Liver (tissue), 3 donors: ENCODE results near the gene ZMYND10.

Experiments
- CTCF ChIP-seq: fragments of 150-350 bp; IDR thresholded peaks from 2 replicates; pipeline ENCODE4 v1.5.1; 2017; ENCODE audit warnings: improper control_type of control experiment, low read depth, low read length; ENCODE audit not compliant: missing input control
- EGR1 ChIP-seq, 2 donors: IDR thresholded peaks; 2 replicates each; pipeline ENCODE4 v1.6.1; 2016 to 2018; ENCODE audit warnings: antibody characterized with exemption in 2 of 2, low read depth in 2 of 2
- JUND ChIP-seq, 2 donors: IDR thresholded peaks; 2 replicates each; pipeline ENCODE4 v1.6.1; 2016; ENCODE audit warnings: antibody characterized with exemption in 2 of 2
- MAX ChIP-seq: IDR thresholded peaks from 2 replicates; pipeline ENCODE4 v1.6.1; 2016; ENCODE audit warnings: antibody characterized with exemption
- NR2F2 ChIP-seq: IDR thresholded peaks from 2 replicates; pipeline ENCODE4 v1.6.1; 2016; ENCODE audit warnings: antibody characterized with exemption
- RAD21 ChIP-seq, 2 donors: IDR thresholded peaks; 2 replicates each; pipeline ENCODE4 v1.6.1; 2016; ENCODE audit warnings: antibody characterized with exemption in 2 of 2, mild to moderate bottlenecking in 2 of 2
- REST ChIP-seq: IDR thresholded peaks from 2 replicates; pipeline ENCODE4 v1.6.1; 2016; ENCODE audit warnings: antibody characterized with exemption, mild to moderate bottlenecking
- SP1 ChIP-seq: IDR thresholded peaks from 2 replicates; pipeline ENCODE4 v1.6.1; 2018; ENCODE audit warnings: antibody characterized with exemption, mild to moderate bottlenecking
- TAF1 ChIP-seq: conservative IDR thresholded peaks from 2 replicates; pipeline ENCODE4 v1.6.1; 2016; ENCODE audit warnings: antibody characterized with exemption, mild to moderate bottlenecking
- YY1 ChIP-seq: IDR thresholded peaks from 2 replicates; pipeline ENCODE4 v1.6.1; 2016; ENCODE audit warnings: antibody characterized with exemption, mild to moderate bottlenecking
- TF ChIP-seq, protein P1 (sequence below): IDR thresholded peaks from 2 replicates; pipeline ENCODE4 v1.6.1; 2016; ENCODE audit warnings: antibody characterized with exemption
- TF ChIP-seq, protein P2 (sequence below): IDR thresholded peaks from 2 replicates; pipeline ENCODE4 v1.6.1; 2016; ENCODE audit warnings: antibody characterized with exemption
- donor health status: healthy.
- donor health status: healthy.

DNA sequence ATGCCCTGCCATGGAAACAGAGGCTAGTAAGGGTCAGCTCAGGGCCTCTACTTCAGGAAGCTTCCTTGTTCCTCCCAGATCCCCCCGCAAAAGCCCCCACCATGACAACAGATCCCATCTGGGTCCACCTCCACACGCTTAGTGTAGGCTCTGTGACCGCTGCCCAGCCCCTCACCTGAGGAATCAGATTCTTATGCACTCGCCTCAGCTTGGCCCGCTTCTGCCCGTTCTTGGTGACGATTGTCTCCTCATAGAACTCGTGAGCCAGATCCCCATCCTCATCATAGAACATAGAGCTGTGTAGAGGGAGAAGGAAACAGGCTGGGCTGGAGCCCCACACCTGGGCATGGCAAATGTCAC lies 19.4 kb downstream of the ZMYND10 start:
- no peak for TF ChIP-seq EGR1 (IDR thresholded peaks at IDR 0.05; ENCODE audit: low read depth in 2 of 2)
- TF ChIP-seq NR2F2 = no peak
- no peak for TF ChIP-seq RAD21 (IDR thresholded peaks at IDR 0.05)
- no peak for TF ChIP-seq REST
- no peak for TF ChIP-seq MAX
- no peak for TF ChIP-seq CTCF
- TF ChIP-seq JUND (IDR thresholded peaks at IDR 0.05) = no peak
- TF ChIP-seq, protein P1, sequence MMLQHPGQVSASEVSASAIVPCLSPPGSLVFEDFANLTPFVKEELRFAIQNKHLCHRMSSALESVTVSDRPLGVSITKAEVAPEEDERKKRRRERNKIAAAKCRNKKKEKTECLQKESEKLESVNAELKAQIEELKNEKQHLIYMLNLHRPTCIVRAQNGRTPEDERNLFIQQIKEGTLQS = no peak
- TF ChIP-seq, protein P2, sequence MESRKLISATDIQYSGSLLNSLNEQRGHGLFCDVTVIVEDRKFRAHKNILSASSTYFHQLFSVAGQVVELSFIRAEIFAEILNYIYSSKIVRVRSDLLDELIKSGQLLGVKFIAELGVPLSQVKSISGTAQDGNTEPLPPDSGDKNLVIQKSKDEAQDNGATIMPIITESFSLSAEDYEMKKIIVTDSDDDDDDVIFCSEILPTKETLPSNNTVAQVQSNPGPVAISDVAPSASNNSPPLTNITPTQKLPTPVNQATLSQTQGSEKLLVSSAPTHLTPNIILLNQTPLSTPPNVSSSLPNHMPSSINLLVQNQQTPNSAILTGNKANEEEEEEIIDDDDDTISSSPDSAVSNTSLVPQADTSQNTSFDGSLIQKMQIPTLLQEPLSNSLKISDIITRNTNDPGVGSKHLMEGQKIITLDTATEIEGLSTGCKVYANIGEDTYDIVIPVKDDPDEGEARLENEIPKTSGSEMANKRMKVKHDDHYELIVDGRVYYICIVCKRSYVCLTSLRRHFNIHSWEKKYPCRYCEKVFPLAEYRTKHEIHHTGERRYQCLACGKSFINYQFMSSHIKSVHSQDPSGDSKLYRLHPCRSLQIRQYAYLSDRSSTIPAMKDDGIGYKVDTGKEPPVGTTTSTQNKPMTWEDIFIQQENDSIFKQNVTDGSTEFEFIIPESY = no peak
- no peak for TF ChIP-seq TAF1
- no peak for TF ChIP-seq SP1
- no peak for TF ChIP-seq YY1
